HepG2 (cell line): ENCODE measurements around the gene HSPA1B. TPM values are rescaled to one million over a fixed set of nuclear protein-coding genes. Genes with fewer than 3 reads are reported as not detected.

Experiments used
- ATF7-NPFF ChIP-seq: sonication (generic); formaldehyde crosslinking; IDR thresholded peaks from 2 replicates; pipeline ENCODE4 v1.8.1; 2023; ENCODE audit warnings: mild to moderate bottlenecking, low read depth, missing genetic modification reagents, moderate library complexity
- KAT2B ChIP-seq: fragments of 150-350 bp; IDR thresholded peaks from 2 replicates; pipeline ENCODE4 v1.6.1; 2014; ENCODE audit warnings: low read depth, low read length, borderline replicate concordance
- MBD4 ChIP-seq: IDR thresholded peaks from 2 replicates; pipeline ENCODE4 v1.6.1; 2012; ENCODE audit warnings: low read length, inconsistent platforms, borderline replicate concordance
- RELA ChIP-seq: sonication (generic); formaldehyde crosslinking; IDR thresholded peaks from 2 replicates; pipeline ENCODE4 v1.4.0; 2020; ENCODE audit warnings: missing genetic modification reagents
- SETDB1 ChIP-seq: sonication (generic); formaldehyde crosslinking; IDR thresholded peaks from 2 replicates; pipeline ENCODE4 v1.5.1; 2020; ENCODE audit warnings: missing genetic modification reagents, mild to moderate bottlenecking, borderline replicate concordance
- TARDBP ChIP-seq: sonication (generic); formaldehyde crosslinking; IDR thresholded peaks from 2 replicates; pipeline ENCODE4 v1.8.0; 2022; ENCODE audit warnings: mild to moderate bottlenecking, missing genetic modification reagents
- TEAD3 ChIP-seq: optimal IDR thresholded peaks from 2 replicates; pipeline ENCODE3; 2016; ENCODE audit warnings: borderline replicate concordance
- THYN1 ChIP-seq: sonication (generic); formaldehyde crosslinking; IDR thresholded peaks from 2 replicates; pipeline ENCODE4 v1.8.1; 2023; ENCODE audit warnings: low read depth, mild to moderate bottlenecking, moderate library complexity, missing genetic modification reagents, borderline replicate concordance
- XRCC5 ChIP-seq: fragments of 200-400 bp; formaldehyde crosslinking; optimal IDR thresholded peaks from 2 replicates; pipeline ENCODE3; 2017; ENCODE audit warnings: mild to moderate bottlenecking, low read length
- ZMYM2 ChIP-seq: sonication (generic); formaldehyde crosslinking; IDR thresholded peaks from 2 replicates; pipeline ENCODE4 v1.8.0; 2022; ENCODE audit warnings: mild to moderate bottlenecking, missing genetic modification reagents
- ZNF3 ChIP-seq: IDR thresholded peaks from 2 replicates; pipeline ENCODE4 v1.7.0; 2017; ENCODE audit warnings: inconsistent platforms
- ZNF441 ChIP-seq: sonication (generic); formaldehyde crosslinking; IDR thresholded peaks from 2 replicates; pipeline ENCODE4 v1.7.0; 2021; ENCODE audit warnings: missing genetic modification reagents, borderline replicate concordance
- ZNF629 ChIP-seq: sonication (generic); formaldehyde crosslinking; conservative IDR thresholded peaks from 2 replicates; pipeline ENCODE4 v1.5.0; 2020; ENCODE audit warnings: missing genetic modification reagents
- ZNF672 ChIP-seq: sonication (generic); formaldehyde crosslinking; IDR thresholded peaks from 2 replicates; pipeline ENCODE4 v1.8.1; 2022; ENCODE audit warnings: missing genetic modification reagents
- ZSCAN21 ChIP-seq: sonication (generic); formaldehyde crosslinking; IDR thresholded peaks from 2 replicates; pipeline ENCODE4 v1.8.0; 2022; ENCODE audit warnings: mild to moderate bottlenecking, missing genetic modification reagents, moderate library complexity, borderline replicate concordance
- polyA plus RNA-seq, 8 experiments: library from polyadenylated mRNA; depleted of rRNA in 3 of 8; stranded (reverse) in 7 of 8; unstranded in 1 of 8; fragments of >200 nt; fragmentation: Illumina TruSeq in 4 of 8; extraction: Trizol in 4 of 8; gene quantifications; 2 replicates each; pipeline versions ENCODE4 v1.2.1 to v1.2.3, GENCODE V29; 2011 to 2016; ENCODE audit warnings: low read depth in 4 of 8, missing spikeins in 1 of 8, mixed read lengths in 1 of 8; ENCODE audit not compliant: insufficient read depth in 1 of 8
- total RNA-seq, 5 experiments: library from RNA; depleted of rRNA; stranded (reverse); fragments of >200 nt; fragmentation: Illumina TruSeq; extraction: Trizol; gene quantifications; 2 replicates each; pipeline ENCODE4 v1.2.3, GENCODE V29; 2016; ENCODE audit warnings: low read depth in 1 of 5
- TF ChIP-seq, protein P1 (sequence below): sonication (generic); formaldehyde crosslinking; IDR thresholded peaks from 2 replicates; pipeline ENCODE4 v1.5.0; 2020; ENCODE audit warnings: missing genetic modification reagents
- TF ChIP-seq, protein P2 (sequence below): sonication (generic); formaldehyde crosslinking; conservative IDR thresholded peaks from 2 replicates; pipeline ENCODE4 v1.8.1; 2023; ENCODE audit warnings: missing genetic modification reagents
- TF ChIP-seq, protein P3 (sequence below), 2 experiments: IDR thresholded peaks; 2 replicates each; pipeline ENCODE4 v1.6.1; 2011 to 2012; ENCODE audit warnings: low read length in 2 of 2, borderline replicate concordance in 1 of 2, low read depth in 1 of 2, mild to moderate bottlenecking in 1 of 2, moderate library complexity in 1 of 2
- TF ChIP-seq, protein P4 (sequence below): IDR thresholded peaks from 2 replicates; pipeline ENCODE4 v1.6.1; 2012; ENCODE audit warnings: low read length, improper control_type of control experiment

HSPA1B gene
- total and polyA plus RNA-seq, 2 of the 13 experiments (the other 11 are each of a cell fraction or from before 2014, with no cell fraction given), result 26.0 to 186 TPM

DNA sequence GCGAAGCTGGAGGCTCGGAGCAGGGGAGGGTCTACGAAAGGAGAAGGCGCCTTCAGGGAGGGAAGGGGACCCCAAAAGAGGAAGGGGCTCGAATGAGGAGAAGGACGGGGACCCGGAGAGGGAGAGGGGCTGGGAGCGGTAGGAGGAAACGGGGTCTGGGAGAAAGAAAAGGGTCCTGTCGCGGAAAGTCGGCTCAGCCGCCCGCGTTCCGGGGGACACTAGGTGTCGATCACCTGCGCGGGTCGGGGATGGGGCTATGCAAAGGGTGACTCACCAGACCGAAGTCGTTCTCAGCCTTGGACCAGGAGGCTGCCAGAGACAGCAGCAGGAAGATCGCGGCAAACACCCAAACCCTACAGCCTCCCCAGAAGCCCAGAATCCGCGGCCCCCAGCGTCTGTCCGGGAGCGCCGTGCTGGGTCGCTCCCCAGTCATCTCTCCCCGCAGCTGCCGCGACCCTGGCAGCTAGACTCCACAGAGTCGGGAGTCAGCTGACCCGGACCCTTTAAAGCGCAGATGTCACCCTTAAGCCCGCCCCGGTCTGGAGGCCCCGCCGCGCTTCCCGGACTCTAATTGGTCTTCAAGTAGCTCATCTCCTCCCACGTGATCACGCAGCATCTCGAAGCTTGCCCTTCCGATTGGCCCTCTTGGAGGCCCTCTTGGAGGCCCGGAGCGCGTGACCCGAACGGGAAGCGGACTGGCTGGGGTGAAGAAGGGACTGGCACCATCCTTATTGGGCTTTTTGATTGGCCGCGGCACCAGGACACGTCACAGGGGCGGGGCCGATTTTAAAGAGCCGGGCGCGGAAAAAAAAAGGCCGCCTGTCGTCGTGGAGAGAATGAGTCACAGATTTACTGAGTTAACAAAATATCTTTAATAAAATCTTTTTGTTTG is 35.1 kb downstream of the HSPA1B start, which contains the start of gene NEU1 (continued):
- TF ChIP-seq ZNF3 (CRISPR knock-in tag), result peak; percentile 29; the same call in 1 of the 2 replicates
- TF ChIP-seq ZSCAN21 (CRISPR knock-in tag), result no peak; the same call in 1 of the 2 replicates
- TF ChIP-seq, protein P1, sequence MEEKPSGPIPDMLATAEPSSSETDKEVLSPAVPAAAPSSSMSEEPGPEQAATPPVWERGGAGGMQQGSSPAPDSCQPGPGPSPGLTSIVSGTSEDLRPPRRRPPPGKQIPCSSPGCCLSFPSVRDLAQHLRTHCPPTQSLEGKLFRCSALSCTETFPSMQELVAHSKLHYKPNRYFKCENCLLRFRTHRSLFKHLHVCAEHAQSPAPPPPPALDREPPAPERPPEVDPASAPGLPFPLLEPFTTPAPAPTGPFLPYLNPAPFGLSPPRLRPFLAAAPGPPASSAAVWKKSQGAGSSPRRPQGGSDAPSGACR (CRISPR knock-in tag), result peak; percentile 88; the same call in 1 of the 2 replicates
- TF ChIP-seq XRCC5, result peak; percentile 33
- TF ChIP-seq TEAD3, result peak; percentile 63
- no peak for TF ChIP-seq ZNF672 (CRISPR knock-in tag)
- peak; percentile 93 for TF ChIP-seq TARDBP
- TF ChIP-seq, protein P2, sequence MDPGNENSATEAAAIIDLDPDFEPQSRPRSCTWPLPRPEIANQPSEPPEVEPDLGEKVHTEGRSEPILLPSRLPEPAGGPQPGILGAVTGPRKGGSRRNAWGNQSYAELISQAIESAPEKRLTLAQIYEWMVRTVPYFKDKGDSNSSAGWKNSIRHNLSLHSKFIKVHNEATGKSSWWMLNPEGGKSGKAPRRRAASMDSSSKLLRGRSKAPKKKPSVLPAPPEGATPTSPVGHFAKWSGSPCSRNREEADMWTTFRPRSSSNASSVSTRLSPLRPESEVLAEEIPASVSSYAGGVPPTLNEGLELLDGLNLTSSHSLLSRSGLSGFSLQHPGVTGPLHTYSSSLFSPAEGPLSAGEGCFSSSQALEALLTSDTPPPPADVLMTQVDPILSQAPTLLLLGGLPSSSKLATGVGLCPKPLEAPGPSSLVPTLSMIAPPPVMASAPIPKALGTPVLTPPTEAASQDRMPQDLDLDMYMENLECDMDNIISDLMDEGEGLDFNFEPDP (CRISPR knock-in tag), result no peak
- TF ChIP-seq THYN1 (CRISPR knock-in tag), result no peak
- peak; percentile 45; the same call in 1 of the 2 replicates for TF ChIP-seq ZNF441 (CRISPR knock-in tag)
- TF ChIP-seq ATF7-NPFF, result peak; percentile 45; the same call in 1 of the 2 replicates
- TF ChIP-seq SETDB1, result no peak
- no peak for TF ChIP-seq KAT2B
- TF ChIP-seq, protein P3, sequence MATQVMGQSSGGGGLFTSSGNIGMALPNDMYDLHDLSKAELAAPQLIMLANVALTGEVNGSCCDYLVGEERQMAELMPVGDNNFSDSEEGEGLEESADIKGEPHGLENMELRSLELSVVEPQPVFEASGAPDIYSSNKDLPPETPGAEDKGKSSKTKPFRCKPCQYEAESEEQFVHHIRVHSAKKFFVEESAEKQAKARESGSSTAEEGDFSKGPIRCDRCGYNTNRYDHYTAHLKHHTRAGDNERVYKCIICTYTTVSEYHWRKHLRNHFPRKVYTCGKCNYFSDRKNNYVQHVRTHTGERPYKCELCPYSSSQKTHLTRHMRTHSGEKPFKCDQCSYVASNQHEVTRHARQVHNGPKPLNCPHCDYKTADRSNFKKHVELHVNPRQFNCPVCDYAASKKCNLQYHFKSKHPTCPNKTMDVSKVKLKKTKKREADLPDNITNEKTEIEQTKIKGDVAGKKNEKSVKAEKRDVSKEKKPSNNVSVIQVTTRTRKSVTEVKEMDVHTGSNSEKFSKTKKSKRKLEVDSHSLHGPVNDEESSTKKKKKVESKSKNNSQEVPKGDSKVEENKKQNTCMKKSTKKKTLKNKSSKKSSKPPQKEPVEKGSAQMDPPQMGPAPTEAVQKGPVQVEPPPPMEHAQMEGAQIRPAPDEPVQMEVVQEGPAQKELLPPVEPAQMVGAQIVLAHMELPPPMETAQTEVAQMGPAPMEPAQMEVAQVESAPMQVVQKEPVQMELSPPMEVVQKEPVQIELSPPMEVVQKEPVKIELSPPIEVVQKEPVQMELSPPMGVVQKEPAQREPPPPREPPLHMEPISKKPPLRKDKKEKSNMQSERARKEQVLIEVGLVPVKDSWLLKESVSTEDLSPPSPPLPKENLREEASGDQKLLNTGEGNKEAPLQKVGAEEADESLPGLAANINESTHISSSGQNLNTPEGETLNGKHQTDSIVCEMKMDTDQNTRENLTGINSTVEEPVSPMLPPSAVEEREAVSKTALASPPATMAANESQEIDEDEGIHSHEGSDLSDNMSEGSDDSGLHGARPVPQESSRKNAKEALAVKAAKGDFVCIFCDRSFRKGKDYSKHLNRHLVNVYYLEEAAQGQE (IDR thresholded peaks at IDR 0.05; ENCODE audit: borderline replicate concordance in 1 of 2, low read depth in 1 of 2, low read length in 2 of 2), result peak in 1 of 2 experiments; percentile 81; a peak in 2 of 4 replicates
- TF ChIP-seq RELA (CRISPR knock-in tag), result peak; percentile 73; the same call in 1 of the 2 replicates
- peak; percentile 39; the same call in 1 of the 2 replicates for TF ChIP-seq ZNF629
- TF ChIP-seq MBD4, result no peak
- TF ChIP-seq, protein P4, sequence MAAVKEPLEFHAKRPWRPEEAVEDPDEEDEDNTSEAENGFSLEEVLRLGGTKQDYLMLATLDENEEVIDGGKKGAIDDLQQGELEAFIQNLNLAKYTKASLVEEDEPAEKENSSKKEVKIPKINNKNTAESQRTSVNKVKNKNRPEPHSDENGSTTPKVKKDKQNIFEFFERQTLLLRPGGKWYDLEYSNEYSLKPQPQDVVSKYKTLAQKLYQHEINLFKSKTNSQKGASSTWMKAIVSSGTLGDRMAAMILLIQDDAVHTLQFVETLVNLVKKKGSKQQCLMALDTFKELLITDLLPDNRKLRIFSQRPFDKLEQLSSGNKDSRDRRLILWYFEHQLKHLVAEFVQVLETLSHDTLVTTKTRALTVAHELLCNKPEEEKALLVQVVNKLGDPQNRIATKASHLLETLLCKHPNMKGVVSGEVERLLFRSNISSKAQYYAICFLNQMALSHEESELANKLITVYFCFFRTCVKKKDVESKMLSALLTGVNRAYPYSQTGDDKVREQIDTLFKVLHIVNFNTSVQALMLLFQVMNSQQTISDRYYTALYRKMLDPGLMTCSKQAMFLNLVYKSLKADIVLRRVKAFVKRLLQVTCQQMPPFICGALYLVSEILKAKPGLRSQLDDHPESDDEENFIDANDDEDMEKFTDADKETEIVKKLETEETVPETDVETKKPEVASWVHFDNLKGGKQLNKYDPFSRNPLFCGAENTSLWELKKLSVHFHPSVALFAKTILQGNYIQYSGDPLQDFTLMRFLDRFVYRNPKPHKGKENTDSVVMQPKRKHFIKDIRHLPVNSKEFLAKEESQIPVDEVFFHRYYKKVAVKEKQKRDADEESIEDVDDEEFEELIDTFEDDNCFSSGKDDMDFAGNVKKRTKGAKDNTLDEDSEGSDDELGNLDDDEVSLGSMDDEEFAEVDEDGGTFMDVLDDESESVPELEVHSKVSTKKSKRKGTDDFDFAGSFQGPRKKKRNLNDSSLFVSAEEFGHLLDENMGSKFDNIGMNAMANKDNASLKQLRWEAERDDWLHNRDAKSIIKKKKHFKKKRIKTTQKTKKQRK, result no peak
- TF ChIP-seq ZMYM2 (CRISPR knock-in tag), result no peak
